H9 (cell line): ENCODE measurements around the gene SLX1A. TPM values are rescaled to one million over a fixed set of nuclear protein-coding genes. Genes with fewer than 3 reads are reported as not detected.
"Not testable (repeated sequence)": the region's sequence is repeated elsewhere in the genome, so short reads cannot be mapped to it uniquely, and the experiment has no call there.

Source experiments
- DNase-seq: peaks from one replicate; pipeline ENCODE4 v3.0.0-alpha.2; 2017
- H2AFZ ChIP-seq: one replicate; pipeline ENCODE4 v1.6.1; 2013; ENCODE audit warnings: mild to moderate bottlenecking, low read length, control low read depth, moderate library complexity
- H2AK5ac ChIP-seq: 2 replicates; pipeline ENCODE4 v1.6.1; 2013; ENCODE audit warnings: low read length, control low read depth, mixed read lengths; ENCODE audit not compliant: insufficient read length
- H2BK120ac ChIP-seq: one replicate; pipeline ENCODE4 v1.6.1; 2013; ENCODE audit warnings: low read depth, mild to moderate bottlenecking, low read length, control low read depth, inconsistent platforms; ENCODE audit not compliant: poor library complexity, severe bottlenecking
- H2BK12ac ChIP-seq: 2 replicates; pipeline ENCODE4 v1.6.1; 2013; ENCODE audit warnings: low read length, control low read depth, mixed read lengths, low read depth; ENCODE audit not compliant: insufficient read length
- H2BK15ac ChIP-seq: 2 replicates; pipeline ENCODE4 v1.6.1; 2013; ENCODE audit warnings: low read depth, low read length, control low read depth
- H2BK20ac ChIP-seq: one replicate; pipeline ENCODE4 v1.6.1; 2013; ENCODE audit warnings: low read depth, mild to moderate bottlenecking, low read length, control low read depth, inconsistent platforms; ENCODE audit not compliant: poor library complexity, severe bottlenecking
- H2BK5ac ChIP-seq: 2 replicates; pipeline ENCODE4 v1.6.1; 2013; ENCODE audit warnings: low read length, control low read depth, mixed read lengths; ENCODE audit not compliant: insufficient read length
- H3K14ac ChIP-seq: 2 replicates; pipeline ENCODE4 v1.6.1; 2013; ENCODE audit warnings: low read length, control low read depth; ENCODE audit not compliant: insufficient read depth
- H3K18ac ChIP-seq: 2 replicates; pipeline ENCODE4 v1.6.1; 2013; ENCODE audit warnings: low read depth, mild to moderate bottlenecking, mixed read lengths, low read length, control low read depth; ENCODE audit not compliant: insufficient read length
- H3K23ac ChIP-seq: 2 replicates; pipeline ENCODE4 v1.6.1; 2013; ENCODE audit warnings: low read length, control low read depth, mixed read lengths, low read depth; ENCODE audit not compliant: insufficient read length
- H3K23me2 ChIP-seq: 2 replicates; pipeline ENCODE4 v1.6.1; 2013; ENCODE audit warnings: low read depth, mild to moderate bottlenecking, mixed read lengths, low read length, control low read depth; ENCODE audit not compliant: insufficient read length, poor library complexity, severe bottlenecking
- H3K27ac ChIP-seq: 2 replicates; pipeline ENCODE4 v1.5.1; 2013; ENCODE audit warnings: low read length, control low read depth, mixed read lengths, low read depth; ENCODE audit not compliant: insufficient read length
- H3K27me3 ChIP-seq: 2 replicates; pipeline ENCODE4 v1.6.1; 2013; ENCODE audit warnings: low read length, control low read depth, inconsistent platforms; ENCODE audit not compliant: insufficient read depth
- H3K4ac ChIP-seq: 2 replicates; pipeline ENCODE4 v1.6.1; 2013; ENCODE audit warnings: low read depth, mild to moderate bottlenecking, control low read depth, inconsistent platforms, low read length, moderate library complexity
- H3K4me1 ChIP-seq: 2 replicates; pipeline ENCODE4 v1.6.1; 2013; ENCODE audit warnings: low read length, control low read depth, inconsistent platforms; ENCODE audit not compliant: insufficient read depth
- H3K4me2 ChIP-seq: 2 replicates; pipeline ENCODE4 v1.6.1; 2013; ENCODE audit warnings: low read length, control low read depth, mixed read lengths; ENCODE audit not compliant: insufficient read length, insufficient read depth
- H3K56ac ChIP-seq: 2 replicates; pipeline ENCODE4 v1.6.1; 2013; ENCODE audit warnings: low read depth, mild to moderate bottlenecking, mixed read lengths, low read length, control low read depth; ENCODE audit not compliant: insufficient read length
- H3K79me1 ChIP-seq: 2 replicates; pipeline ENCODE4 v1.6.1; 2013; ENCODE audit warnings: low read depth, mild to moderate bottlenecking, moderate library complexity, low read length, control low read depth, inconsistent platforms; ENCODE audit not compliant: insufficient read depth, poor library complexity, severe bottlenecking
- H3K79me2 ChIP-seq: 2 replicates; pipeline ENCODE4 v1.6.1; 2013; ENCODE audit warnings: low read length, control low read depth, inconsistent platforms; ENCODE audit not compliant: insufficient read depth
- H3K9ac ChIP-seq: 2 replicates; pipeline ENCODE4 v1.6.1; 2013; ENCODE audit warnings: low read length, control low read depth, mixed read lengths; ENCODE audit not compliant: insufficient read length; ENCODE audit errors: extremely low read depth
- H3K9me3 ChIP-seq: one replicate; pipeline ENCODE4 v1.6.1; 2013; ENCODE audit warnings: low read depth, low read length, inconsistent platforms; ENCODE audit not compliant: control insufficient read depth
- H3T11ph ChIP-seq: one replicate; pipeline ENCODE4 v1.6.1; 2013; ENCODE audit warnings: mild to moderate bottlenecking, low read length, control low read depth, inconsistent platforms
- H4K20me1 ChIP-seq: one replicate; pipeline ENCODE4 v1.6.1; 2013; ENCODE audit not compliant: control insufficient read depth, insufficient read length, insufficient read depth
- H4K5ac ChIP-seq: 2 replicates; pipeline ENCODE4 v1.6.1; 2013; ENCODE audit warnings: low read depth, mild to moderate bottlenecking, mixed read lengths, low read length, control low read depth; ENCODE audit not compliant: insufficient read length
- H4K8ac ChIP-seq: replicated peaks from 2 replicates; pipeline ENCODE4 v1.6.1; 2013; ENCODE audit warnings: low read length, control low read depth, mixed read lengths, low read depth; ENCODE audit not compliant: insufficient read length
- H4K91ac ChIP-seq: 2 replicates; pipeline ENCODE4 v1.6.1; 2013; ENCODE audit warnings: low read depth, mild to moderate bottlenecking, moderate library complexity, mixed read lengths, low read length, control low read depth; ENCODE audit not compliant: insufficient read length
- H3K27ac Mint-ChIP-seq, 3 experiments: 2 replicates in 2 of 3; 3 replicates in 1 of 3; pipeline ENCODE4 v1.8.0; 2020 to 2021; ENCODE audit warnings: mixed read lengths in 3 of 3, mild to moderate bottlenecking in 1 of 3, moderate library complexity in 1 of 3
- H3K27me3 Mint-ChIP-seq: 2 replicates; pipeline ENCODE4 v1.8.0; 2021; ENCODE audit warnings: low read depth, mild to moderate bottlenecking, moderate library complexity, mixed read lengths
- H3K36me3 Mint-ChIP-seq, 3 experiments: 2 replicates in 2 of 3; 3 replicates in 1 of 3; pipeline ENCODE4 v1.8.0; 2020 to 2021; ENCODE audit warnings: low read depth in 3 of 3, mixed read lengths in 3 of 3; ENCODE audit not compliant: insufficient read depth in 1 of 3
- H3K4me1 Mint-ChIP-seq, 2 experiments: 2 replicates each; pipeline ENCODE4 v1.8.0; 2020; ENCODE audit warnings: mixed read lengths in 2 of 2
- H3K4me3 Mint-ChIP-seq, 2 experiments: 2 replicates in 1 of 2; 3 replicates in 1 of 2; pipeline ENCODE4 v1.8.0; 2020 to 2021; ENCODE audit warnings: mild to moderate bottlenecking in 2 of 2, mixed read lengths in 2 of 2, moderate library complexity in 1 of 2
- H3K9me3 Mint-ChIP-seq, 2 experiments: 2 replicates in 1 of 2; 3 replicates in 1 of 2; pipeline ENCODE4 v1.8.0; 2020; ENCODE audit warnings: mild to moderate bottlenecking in 2 of 2, mixed read lengths in 2 of 2, moderate library complexity in 1 of 2
- WGBS: extraction: QIAGEN DNeasy Blood & Tissue Kit; methylation state at CpG from one replicate; pipeline ENCODE4 v1.1.7; 2013; ENCODE audit warnings: missing lambda C conversion rate, low lambda C conversion rate, mixed read lengths; ENCODE audit not compliant: insufficient read length; ENCODE audit errors: extremely low coverage; 5-methylcytosine and 5-hydroxymethylcytosine counted together
- total RNA-seq: library from RNA; stranded (reverse); gene quantifications from 2 replicates; pipeline ENCODE4 v1.2.1, GENCODE V29; 2021

Gene SLX1A
- total RNA-seq, 1 experiment from 2014 or later: 30.3 TPM

- not testable (repeated sequence) for H3K4ac ChIP-seq, H3K18ac ChIP-seq, H3K14ac ChIP-seq, H3K9me3 ChIP-seq, H3K4me2 ChIP-seq, H4K5ac ChIP-seq, H2AK5ac ChIP-seq, H3K23ac ChIP-seq, H3K23me2 ChIP-seq, H2BK15ac ChIP-seq, H4K20me1 ChIP-seq, H3K27me3 ChIP-seq, H3K9ac ChIP-seq, H3K79me1 ChIP-seq, H2BK120ac ChIP-seq, H3K9me3 Mint-ChIP-seq, H3K27me3 Mint-ChIP-seq, H3T11ph ChIP-seq, H3K36me3 Mint-ChIP-seq, H2AFZ ChIP-seq, H3K27ac Mint-ChIP-seq, H3K4me1 Mint-ChIP-seq, H4K91ac ChIP-seq, H4K8ac ChIP-seq, H3K27ac ChIP-seq, H2BK12ac ChIP-seq, DNase-seq, H2BK20ac ChIP-seq, H3K4me1 ChIP-seq, H3K79me2 ChIP-seq, H2BK5ac ChIP-seq, H3K56ac ChIP-seq, H3K4me3 Mint-ChIP-seq
- no CpG with 5 or more reads among the region's 21 CpGs for WGBS
Observed at GRCh38 chr16:30193098-30193497, 577 bp upstream of the SLX1A start.

- not testable (repeated sequence) for H2BK12ac ChIP-seq, H3K4ac ChIP-seq, H3K9ac ChIP-seq, H3K14ac ChIP-seq, H2BK120ac ChIP-seq, H2AK5ac ChIP-seq, H3K4me3 Mint-ChIP-seq, H4K20me1 ChIP-seq, H3K4me1 Mint-ChIP-seq, H3K27ac Mint-ChIP-seq, H2BK20ac ChIP-seq, H3K79me1 ChIP-seq, H3K9me3 Mint-ChIP-seq, H3K4me1 ChIP-seq, H3K9me3 ChIP-seq, H3K27me3 Mint-ChIP-seq, H2BK5ac ChIP-seq, H2AFZ ChIP-seq, H4K91ac ChIP-seq, H3K27ac ChIP-seq, H3K23me2 ChIP-seq, H3K18ac ChIP-seq, H3K79me2 ChIP-seq, H4K5ac ChIP-seq, H3K36me3 Mint-ChIP-seq, H3T11ph ChIP-seq, H4K8ac ChIP-seq, H2BK15ac ChIP-seq, H3K27me3 ChIP-seq, DNase-seq, H3K56ac ChIP-seq, H3K23ac ChIP-seq
- no CpG with 5 or more reads among the region's 60 CpGs for WGBS
- peak overlapping the region; percentile 37 for H3K4me2 ChIP-seq
Observed at GRCh38 chr16:30194172-30194925, 674 bp downstream of the SLX1A start.
